GM18517 (cell line): ENCODE measurements around the gene TATDN3.
"Not testable (repeated sequence)": the region's sequence is repeated elsewhere in the genome, so short reads cannot be mapped to it uniquely, and the experiment has no call there.

Experiments used
- ATAC-seq: cut with Tn5 transposase; IDR thresholded peaks from one replicate; pipeline ENCODE4 v1.9.1; 2021; ENCODE audit warnings: mild to moderate bottlenecking, moderate library complexity; ENCODE audit not compliant: unreplicated experiment

Gene TATDN3

DNA sequence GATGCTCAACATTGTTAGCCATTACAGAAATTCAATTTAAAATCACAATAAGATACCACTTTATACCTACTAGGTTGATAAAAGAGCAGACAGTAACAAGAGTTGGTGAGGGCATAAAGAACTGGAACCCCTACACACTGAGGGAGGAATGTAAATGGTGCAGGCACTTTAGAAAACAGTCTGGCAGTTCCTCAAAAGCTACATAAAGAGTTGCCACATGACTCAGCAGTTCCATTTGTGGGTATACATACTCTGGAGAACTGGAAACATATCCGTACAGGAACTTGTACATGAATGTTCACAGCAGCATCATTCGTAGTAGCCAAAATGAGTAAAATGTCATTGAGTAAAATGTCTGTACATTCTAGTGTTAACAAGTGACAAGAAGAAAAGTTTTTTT, 17.1 kb upstream of the TATDN3 start:
- no peak for ATAC-seq

DNA sequence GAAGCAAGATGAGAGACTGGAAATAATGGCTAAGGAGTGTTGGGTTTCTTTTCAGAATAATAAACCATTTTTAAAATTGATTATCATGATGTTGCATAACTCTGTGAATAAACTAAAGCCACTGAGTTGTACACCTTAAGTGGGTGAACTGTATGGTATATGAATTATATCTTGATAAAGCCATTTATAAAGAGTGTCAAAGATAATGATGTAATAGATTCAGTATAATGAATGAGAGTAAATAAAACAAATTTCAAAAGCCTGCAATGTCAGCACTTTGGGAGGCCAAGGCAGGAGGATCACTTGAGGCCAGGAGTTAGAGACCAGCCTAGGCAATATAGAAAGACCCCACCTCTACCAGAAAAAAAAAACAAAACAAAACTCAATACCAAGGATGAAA, 16.5 kb upstream of the TATDN3 start:
- no peak for ATAC-seq

DNA sequence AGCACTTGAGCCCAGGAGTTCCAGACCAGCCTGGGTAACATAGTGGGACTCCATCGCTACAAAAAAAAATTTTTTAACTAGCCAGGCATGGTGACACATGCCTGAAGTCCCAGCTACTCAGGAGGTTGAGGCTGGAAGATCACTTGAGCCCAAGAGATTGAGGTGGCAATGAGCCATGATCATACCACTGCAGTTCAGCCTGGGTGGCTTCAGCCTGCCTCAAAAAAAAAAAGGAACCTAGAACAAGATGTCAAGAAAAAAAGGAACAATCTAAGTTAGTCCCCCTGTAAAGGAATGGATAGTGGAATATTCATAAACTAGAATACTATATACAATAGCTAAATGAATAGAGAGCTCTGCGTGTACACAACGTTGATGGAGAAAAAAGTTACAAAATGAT, 14.5 kb upstream of the TATDN3 start:
- no peak for ATAC-seq

DNA sequence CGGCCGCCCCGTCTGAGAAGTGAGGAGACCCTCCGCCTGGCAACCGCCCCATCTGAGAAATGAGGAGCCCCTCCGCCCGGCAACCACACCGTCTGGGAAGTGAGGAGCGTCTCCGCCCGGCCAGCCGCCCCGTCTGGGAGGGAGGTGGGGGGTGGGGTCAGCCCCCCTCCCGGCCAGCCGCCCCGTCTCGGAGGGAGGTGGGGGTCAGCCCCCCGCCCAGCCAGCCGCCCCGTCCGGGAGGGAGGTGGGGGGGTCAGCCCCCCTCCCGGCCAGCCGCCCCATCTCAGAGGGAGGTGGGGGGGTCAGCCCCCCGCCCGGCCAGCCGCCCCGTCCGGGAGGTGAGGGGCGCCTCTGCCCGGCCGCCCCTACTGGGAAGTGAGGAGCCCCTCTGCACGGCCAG, 12.6 kb upstream of the TATDN3 start:
- not testable (repeated sequence) for ATAC-seq

DNA sequence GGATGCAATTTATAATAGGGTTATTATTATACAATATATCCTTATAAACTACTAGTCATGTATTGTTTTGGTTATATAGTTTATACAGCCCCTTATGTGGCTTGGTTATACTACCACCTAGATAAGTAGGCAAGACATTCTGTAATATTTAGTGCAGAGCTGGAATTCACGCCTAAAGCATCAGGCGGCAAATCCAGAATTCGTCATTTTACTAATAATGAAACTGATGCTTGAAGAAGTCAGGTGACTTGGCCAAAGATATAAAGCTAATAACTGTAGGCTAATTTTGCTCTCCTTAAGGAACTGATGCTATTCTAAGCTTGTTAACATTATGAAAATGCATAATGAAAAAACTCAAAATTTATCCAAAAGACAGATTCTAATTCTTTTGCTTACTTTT, 10.9 kb upstream of the TATDN3 start:
- ATAC-seq = no peak

DNA sequence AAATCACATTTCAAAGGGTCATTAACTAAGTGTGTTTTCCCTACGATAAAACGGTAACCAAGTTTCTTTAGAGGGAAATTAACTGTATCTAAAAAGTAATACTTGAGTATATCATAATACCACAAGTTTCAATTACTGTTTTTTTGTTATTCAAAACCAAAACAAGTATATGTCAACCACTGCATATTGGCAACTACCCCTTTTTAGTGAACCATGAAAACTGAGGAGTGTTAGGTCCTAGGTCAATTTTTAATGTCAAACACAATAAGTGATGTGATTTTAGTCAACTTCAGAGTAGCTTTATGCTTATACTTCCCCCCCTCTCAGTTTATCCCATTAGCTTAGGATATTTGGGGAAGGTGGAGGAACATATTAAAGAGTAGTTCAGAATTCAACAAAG, 10.5 kb upstream of the TATDN3 start:
- no peak for ATAC-seq

DNA sequence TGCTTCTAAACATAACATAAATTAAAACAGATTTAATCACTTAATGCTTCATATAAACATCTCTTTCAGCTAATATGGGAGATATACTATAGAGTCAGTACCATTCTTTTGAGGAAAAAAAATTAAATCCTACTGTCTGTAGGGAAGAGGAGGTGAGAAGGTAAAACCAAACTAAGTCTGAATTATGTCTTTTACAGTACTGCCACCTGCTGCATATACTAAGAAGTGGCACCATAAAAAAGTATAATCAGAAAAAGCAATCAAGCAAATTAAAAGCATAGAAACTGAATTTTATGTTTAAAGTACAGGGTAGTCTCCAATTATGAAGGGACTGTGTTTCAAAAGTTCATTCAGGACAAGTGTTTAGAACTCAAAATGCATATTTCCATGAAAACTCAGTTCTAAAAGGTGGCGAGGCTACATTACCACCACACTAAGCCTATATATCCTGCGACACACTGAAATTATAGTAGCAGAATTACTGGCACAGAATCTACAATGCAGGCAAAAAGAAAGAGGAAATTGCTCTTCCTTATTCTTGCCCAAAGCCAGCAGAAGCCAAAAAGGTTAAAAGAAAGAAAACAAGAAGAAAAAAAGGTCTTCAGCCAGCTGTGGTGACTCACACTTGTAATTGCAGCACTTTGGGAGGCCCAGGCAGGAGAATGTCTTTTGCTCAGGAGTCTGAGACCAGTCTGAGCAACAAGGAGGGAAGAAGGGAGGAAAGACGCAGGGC, 9.1 kb upstream of the TATDN3 start:
- no peak for ATAC-seq

DNA sequence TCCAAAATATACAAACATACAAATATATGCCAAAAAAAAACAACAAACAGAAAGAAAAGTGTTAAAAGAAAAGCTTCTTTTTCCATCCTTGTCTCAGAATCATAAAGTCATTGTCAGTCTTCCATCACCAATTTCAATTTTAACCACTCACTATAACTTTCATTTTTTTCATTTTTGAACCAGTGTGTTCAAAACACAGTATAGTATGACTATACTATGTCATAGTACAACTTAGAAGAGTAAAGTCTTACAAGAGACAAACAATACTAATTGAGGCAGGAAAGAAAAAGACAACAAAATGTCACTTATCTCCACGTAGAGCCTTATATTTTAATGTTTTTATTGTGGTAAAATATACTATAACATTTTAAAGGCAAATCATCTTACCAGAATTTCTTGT, 7.7 kb upstream of the TATDN3 start:
- ATAC-seq = no peak

DNA sequence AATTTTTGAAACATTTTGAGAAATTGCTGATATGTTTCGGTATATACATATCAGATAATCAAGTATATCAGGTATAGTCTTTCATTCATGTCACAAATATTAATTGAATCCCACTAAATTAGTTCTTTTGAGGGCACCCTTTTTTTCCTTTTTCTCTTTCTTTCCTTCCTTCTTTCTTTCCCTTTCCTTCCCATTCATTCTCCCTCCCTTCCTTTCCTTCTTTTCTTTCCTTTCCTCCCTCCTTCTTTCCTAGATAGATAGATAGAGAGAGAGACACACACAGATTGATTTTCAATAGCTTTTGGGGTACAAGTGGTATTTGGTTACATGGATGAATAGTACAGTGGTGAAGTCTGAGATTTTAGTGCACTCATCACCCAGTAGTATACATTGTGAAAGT, 5.8 kb upstream of the TATDN3 start:
- ATAC-seq = no peak

DNA sequence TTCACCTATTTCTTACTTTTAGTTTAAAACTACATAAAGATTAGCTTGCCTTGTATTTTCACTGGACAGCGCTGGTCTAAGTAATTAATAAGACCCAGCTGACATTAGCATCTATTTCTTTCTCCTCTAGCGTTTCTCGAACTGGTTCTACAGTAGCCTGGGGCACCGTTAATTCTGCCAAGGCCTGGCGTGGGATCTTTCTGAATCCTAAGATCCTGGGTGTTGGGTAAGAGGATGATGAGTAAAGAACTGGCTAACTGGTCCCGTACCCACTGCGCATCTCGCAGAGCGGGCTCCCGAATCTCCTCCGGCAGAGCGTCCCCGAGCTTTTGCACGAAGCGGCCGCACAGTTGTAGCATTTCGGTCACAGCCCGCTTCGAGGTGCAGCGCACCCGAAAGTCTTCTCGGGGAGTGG, 426 bp upstream of the TATDN3 start:
- ATAC-seq = peak; percentile 32

DNA sequence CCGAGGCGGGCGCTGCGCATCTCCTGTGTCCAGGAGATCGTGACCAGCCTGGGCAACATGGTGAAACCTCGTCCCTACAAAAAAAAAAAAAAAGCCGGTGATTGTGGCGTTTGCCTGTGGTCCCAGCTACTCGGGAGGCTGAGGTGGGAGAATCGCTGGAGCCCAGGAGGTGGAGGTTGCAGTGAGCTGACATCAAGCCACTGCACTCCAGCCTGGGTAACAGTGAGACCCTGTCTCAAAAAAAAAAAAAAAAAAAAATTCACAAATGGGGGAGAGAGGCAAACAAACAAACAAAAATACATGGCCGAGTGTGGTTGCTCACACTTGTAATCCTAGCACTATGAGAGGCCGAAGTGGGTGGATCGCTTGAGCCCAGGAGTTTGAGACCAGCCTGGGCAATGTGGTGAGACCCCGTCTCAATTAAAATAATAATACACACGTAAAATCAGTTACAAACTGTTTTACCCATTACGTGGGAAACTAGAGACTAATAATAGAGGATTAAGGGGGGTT, 758 bp downstream of the TATDN3 start:
- ATAC-seq = no peak

DNA sequence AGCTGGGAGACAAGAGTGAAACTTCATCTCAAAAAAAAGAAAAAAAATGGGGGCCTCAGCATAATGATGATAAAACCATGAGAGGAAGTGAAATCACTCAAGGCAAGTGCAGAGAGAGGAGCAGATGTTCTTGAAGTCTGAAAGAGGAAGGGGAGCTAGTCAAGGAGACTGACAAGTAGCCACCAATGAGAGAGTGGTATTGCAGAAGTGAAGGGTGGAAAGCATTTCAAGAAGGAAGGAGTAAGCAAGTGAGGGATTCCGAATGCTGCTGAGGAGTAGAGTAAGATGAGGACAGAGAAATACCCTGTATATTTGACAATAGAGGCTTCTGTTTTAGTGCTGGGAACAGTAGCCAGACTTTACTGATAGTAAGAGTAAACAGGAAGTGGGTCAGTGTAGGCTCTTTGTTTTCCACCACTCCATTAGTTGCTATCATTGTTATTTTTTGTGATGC, 2.9 kb downstream of the TATDN3 start:
- peak; percentile 84 for ATAC-seq

DNA sequence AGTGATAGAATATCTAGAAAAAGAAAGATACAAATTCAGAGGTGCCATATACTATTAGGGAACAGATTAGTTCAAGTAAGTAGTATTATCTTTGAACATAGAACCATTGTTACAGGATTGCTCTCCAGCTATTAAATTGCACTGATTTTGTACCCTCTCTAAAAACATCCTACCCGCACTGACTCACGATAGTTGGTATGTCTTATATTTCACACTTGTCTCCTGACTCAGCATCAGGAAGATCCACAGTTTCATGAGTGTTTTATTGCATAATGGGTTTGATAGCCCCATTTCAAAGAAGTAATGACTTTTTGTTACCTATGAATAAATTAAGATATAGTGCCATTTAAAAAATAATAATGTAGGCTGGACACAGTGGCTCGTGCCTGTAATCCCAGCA, 6.0 kb downstream of the TATDN3 start:
- ATAC-seq = no peak

DNA sequence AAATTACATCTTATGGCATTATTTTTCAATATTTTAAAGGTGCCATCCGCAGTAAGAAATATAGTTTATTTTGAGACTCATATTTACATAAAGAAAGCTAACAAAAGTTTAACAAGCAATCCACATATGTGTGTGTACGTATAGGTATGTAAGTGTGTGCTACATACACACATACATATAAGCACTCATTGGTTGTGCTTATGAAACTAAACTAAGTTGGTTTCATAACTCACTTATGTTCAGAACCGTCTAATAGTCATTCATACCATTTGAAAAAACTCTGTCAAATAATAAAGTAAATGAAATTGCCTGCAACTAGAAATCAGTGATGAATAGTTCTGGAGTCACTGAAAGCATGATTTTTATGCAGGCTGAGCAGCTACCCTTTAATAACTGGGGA, 14.1 kb downstream of the TATDN3 start:
- ATAC-seq = no peak

DNA sequence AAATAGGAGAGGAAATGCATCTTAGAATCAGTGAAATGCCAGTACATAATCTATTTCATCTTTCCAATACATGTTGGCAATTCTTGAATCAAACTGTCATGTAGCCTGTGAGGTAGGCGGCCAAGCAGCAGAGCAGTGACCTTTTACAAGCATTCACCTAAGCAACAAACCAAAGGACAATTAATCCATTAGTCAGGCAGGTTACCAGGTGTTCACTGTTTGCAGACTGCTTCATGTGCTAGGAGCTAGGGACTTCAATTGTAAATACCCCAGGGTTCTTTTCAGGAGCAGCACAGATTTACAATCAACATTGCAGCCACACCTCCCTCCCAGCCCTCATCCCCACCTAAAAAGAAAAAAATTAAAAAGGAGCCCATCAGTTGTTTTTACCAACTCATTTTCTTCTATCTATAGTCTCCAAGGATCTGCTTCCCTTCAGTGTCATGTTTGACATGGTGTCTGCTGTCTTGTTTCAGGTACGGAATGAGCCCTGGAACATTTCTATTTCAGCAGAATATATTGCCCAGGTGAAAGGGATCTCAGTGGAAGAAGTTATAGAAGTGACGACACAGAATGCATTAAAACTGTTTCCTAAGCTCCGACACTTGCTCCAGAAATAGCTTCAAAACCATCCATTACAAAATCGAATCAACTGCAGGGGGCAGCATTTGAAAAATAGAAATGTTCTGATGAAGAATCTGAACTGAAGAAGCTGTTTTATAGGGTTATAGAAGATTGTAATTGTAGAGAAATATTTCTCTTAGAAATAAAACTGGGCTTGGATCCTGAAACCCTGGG, 23.0 kb downstream of the TATDN3 start:
- ATAC-seq = no peak

DNA sequence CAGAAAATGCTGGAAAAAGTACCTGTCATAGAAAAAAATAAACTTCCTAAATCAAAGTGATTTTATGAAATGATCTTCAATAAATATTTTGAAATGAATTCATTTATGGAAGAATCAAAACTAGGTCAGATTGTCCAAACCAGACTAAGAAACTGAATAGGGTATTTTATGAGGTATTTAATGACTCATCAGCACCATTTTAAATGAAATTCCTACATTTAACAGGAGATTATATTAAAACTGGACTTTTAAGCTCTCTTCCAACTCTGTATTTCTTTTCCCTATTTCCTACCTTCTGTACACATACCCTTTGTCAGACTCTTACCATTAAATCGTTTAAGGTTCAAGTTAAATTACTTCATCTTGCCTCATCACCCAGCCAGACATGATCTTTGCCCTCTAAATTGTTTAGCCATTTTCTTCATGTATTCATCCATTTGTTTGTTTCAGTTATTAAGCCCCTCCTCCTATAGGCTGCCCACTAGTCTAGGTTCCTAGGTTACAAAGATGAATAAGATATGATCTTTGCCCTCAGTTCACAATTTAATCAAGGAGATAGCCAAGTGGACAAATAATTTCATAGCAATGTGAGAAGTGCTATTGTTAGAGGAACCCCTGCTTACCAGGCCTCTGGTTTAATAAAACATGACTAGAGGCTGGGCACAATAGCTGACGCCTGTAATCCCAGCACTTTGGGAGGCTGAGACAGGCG, 25.0 kb downstream of the TATDN3 start:
- ATAC-seq = no peak

DNA sequence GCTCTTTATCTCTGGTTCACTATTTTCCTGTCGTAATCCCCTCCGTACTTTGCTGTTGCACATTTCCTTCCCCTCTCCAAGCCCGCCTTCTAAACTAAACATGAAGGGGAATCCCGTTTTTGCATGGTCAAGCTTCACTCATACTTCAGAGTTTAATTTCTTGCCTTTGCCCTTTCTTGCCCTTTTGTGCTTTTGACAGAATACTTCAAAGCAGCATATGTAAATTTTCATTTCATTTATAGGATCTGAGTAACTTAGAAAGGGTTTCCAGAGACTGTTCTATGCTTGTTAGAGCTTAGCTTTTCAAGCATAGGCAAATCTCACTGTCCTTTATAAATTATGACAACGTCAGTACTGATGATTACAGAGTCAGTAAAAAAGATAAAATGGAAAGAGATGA, 28.0 kb downstream of the TATDN3 start:
- peak; percentile 59 for ATAC-seq

DNA sequence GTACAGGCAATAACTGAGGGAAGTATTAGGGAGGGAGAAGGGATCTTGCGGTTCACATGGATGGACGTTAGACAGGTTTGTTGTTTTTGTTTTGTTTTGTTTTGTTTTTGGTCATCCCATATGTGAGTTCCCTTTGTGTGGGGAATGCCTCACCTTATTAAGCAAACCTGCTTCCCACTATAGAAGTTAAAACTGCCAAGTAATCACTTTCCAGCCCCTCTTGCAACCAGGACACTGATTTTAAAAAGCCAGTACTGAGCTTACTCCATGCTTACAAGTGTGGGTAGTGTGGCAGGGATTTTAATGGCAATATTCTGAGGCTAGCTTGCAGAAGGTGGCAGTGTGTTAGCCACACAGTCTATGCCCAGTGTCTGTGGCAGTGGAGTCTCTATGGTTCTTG, 29.3 kb downstream of the TATDN3 start:
- no peak for ATAC-seq

DNA sequence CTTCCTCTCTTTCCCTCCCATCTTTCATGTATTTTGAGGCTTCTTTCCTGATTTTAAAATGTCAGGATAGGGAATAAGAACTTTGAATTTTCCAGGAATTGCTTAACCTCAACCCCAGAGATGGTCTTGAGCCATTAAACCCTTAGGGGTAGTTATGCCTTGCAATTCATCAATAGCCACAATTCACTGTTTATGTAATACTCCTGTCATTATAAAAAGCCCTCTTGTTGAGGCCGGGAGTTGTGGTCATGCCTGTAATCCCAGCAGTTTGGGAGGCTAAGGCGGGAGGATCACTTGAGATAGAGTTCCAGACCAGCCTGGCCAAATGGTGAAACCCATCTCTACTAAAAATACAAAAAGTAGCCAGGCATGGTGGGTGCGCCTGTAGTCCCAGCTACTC, 31.3 kb downstream of the TATDN3 start:
- ATAC-seq = no peak

DNA sequence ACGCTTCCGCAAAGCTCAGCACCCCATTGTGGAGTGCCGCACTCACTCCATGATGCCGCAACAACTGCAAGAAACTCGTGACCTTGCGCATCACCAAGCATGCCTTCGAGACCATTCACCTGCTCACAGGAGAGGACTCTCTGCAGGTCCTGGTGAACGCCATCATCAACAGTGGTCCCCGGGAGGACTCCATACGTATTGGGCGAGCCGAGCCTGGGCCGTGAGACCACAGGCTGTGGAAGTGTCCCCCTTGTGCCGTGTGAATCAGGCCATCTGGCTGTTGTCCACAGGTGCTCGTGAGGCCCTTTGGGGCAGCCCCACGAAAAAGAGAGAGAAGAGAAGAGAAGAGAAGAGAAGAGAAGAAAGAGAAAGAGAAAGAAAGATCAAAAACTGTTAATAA, 32.5 kb downstream of the TATDN3 start:
- ATAC-seq = no peak

DNA sequence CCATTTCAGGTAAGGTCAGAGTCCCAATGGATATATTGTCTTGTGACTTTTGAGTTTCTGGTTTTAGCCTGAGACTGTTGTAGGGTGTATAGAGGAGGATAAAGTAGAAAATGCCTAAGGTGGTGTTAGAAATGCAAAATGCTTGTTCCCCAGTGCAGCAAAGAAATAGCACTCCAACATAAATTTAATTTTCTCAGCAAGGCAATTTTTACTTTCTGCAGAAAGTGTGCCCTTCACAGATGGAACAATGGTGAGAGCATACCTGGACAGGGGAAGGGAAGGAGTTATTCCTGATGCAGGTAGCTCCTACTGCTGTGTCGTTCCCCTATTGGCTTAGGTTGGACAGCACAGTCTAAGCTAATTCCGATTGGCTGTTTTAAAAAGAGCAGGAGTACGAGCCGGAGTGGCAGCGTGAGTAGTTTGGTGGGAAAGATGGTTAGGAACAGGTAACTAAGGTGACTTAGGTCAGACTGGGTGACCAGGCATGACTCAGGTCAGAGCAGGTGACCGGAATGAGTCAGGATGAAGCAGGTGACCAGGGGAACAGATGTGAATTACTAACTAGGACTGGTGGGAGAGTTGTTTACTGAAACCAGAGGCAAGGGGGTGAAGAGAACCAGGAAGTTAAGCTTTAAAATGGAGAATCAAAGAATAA, 34.2 kb downstream of the TATDN3 start:
- ATAC-seq = no peak
